GM20431 (cell line): ENCODE measurements around the gene HSD17B10.
"Not testable (repeated sequence)": the region's sequence is repeated elsewhere in the genome, so short reads cannot be mapped to it uniquely, and the experiment has no call there.

Experiments
- in situ Hi-C: fragments of 300-500 bp; cut with MseI, MboI; formaldehyde crosslinking; loops from one replicate; pipeline ENCODE4 v1.15.0; 2020; ENCODE audit warnings: low sequenced_read_pairs; ENCODE audit not compliant: unreplicated experiment

The HSD17B10 gene

GRCh38 chrX:53438832-53439230 lies 4.7 kb upstream of the HSD17B10 start:
- in situ Hi-C loops = no loop called here

GRCh38 chrX:53438174-53438831 lies 4.1 kb upstream of the HSD17B10 start:
- in situ Hi-C loops = no loop called here

GRCh38 chrX:53437206-53437605 lies 3.0 kb upstream of the HSD17B10 start:
- in situ Hi-C loops = no loop called here

- in situ Hi-C loops = no loop called here
Measured at GRCh38 chrX:53435997-53436396, 1.8 kb upstream of the HSD17B10 start.

GRCh38 chrX:53430231-53430630 lies 3.9 kb downstream of the HSD17B10 start:
- in situ Hi-C loops = no loop called here

- in situ Hi-C loops = no loop called here
Measured at GRCh38 chrX:53429755-53430154, 4.4 kb downstream of the HSD17B10 start.

- in situ Hi-C loops = no loop called here
Measured at GRCh38 chrX:53422861-53423306, 11.3 kb downstream of the HSD17B10 start, which contains the start of gene RIBC1. Gene RIBC1 (plus strand): TSS chrX:53422873. CDS start chrX:53426277, 3,404 bp downstream.

- in situ Hi-C loops = no loop called here
Measured at GRCh38 chrX:53422086-53422860, 11.9 kb downstream of the HSD17B10 start, which contains the start of gene SMC1A. Gene SMC1A (minus strand): TSS chrX:53422654. CDS start chrX:53422600, 54 bp downstream.

GRCh38 chrX:53421772-53422085 lies 12.4 kb downstream of the HSD17B10 start:
- in situ Hi-C loops = no loop called here

- in situ Hi-C loops = no loop called here
Measured at GRCh38 chrX:53421125-53421524, 13.0 kb downstream of the HSD17B10 start.

GRCh38 chrX:53420351-53420750 lies 13.8 kb downstream of the HSD17B10 start:
- in situ Hi-C loops = not testable (repeated sequence)

GRCh38 chrX:53412446-53412845 lies 21.7 kb downstream of the HSD17B10 start:
- in situ Hi-C loops = no loop called here

- in situ Hi-C loops = no loop called here
Measured at GRCh38 chrX:53403535-53403934, 30.6 kb downstream of the HSD17B10 start.

GRCh38 chrX:53398216-53398615 lies 36.0 kb downstream of the HSD17B10 start:
- in situ Hi-C loops = no loop called here

- in situ Hi-C loops = no loop called here
Measured at GRCh38 chrX:53395605-53396298, 38.4 kb downstream of the HSD17B10 start.

GRCh38 chrX:53383376-53384076 lies 50.6 kb downstream of the HSD17B10 start:
- in situ Hi-C loops = no loop called here
